GM18858 (cell line): ENCODE measurements around the gene MLIP.

Experiments
- ATAC-seq: cut with Tn5 transposase; IDR thresholded peaks from one replicate; pipeline ENCODE4 v1.9.1; 2021; ENCODE audit not compliant: unreplicated experiment

The MLIP gene

GRCh38 chr6:54096811-54097210 lies 14.4 kb upstream of the MLIP start:
- no peak for ATAC-seq

- ATAC-seq = no peak
These were observed 13.5 kb upstream of the MLIP start for GRCh38 chr6:54097753-54098152.

GRCh38 chr6:54098450-54099044 lies 12.7 kb upstream of the MLIP start:
- no peak for ATAC-seq

- no peak for ATAC-seq
These were observed 12.0 kb upstream of the MLIP start for GRCh38 chr6:54099225-54099624.

GRCh38 chr6:54100411-54101006 lies 10.7 kb upstream of the MLIP start:
- peak; percentile 81 for ATAC-seq

- ATAC-seq = no peak
These were observed 9.0 kb upstream of the MLIP start for GRCh38 chr6:54102238-54102637.

GRCh38 chr6:54103497-54103896 lies 7.7 kb upstream of the MLIP start:
- ATAC-seq = no peak

GRCh38 chr6:54106727-54107126 lies 4.5 kb upstream of the MLIP start:
- ATAC-seq = no peak

- ATAC-seq = no peak
These were observed 3.7 kb upstream of the MLIP start for GRCh38 chr6:54107470-54108090.

GRCh38 chr6:54108271-54108670 lies 3.0 kb upstream of the MLIP start:
- ATAC-seq = no peak

- no peak for ATAC-seq
These were observed 1.7 kb upstream of the MLIP start for GRCh38 chr6:54109586-54109985.

GRCh38 chr6:54112151-54112650 lies 958 bp downstream of the MLIP start:
- no peak for ATAC-seq

GRCh38 chr6:54114991-54115390 lies 3.7 kb downstream of the MLIP start:
- ATAC-seq = no peak

- no peak for ATAC-seq
These were observed 4.7 kb downstream of the MLIP start for GRCh38 chr6:54115966-54116365.

- ATAC-seq = no peak
These were observed 6.9 kb downstream of the MLIP start for GRCh38 chr6:54118117-54118516.

- no peak for ATAC-seq
These were observed 14.2 kb downstream of the MLIP start for GRCh38 chr6:54125493-54125892.

- no peak for ATAC-seq
These were observed 18.9 kb downstream of the MLIP start for GRCh38 chr6:54130179-54130578.

GRCh38 chr6:54132587-54132986 lies 21.3 kb downstream of the MLIP start:
- ATAC-seq = no peak

- ATAC-seq = no peak
These were observed 21.9 kb downstream of the MLIP start for GRCh38 chr6:54133186-54133585.

- ATAC-seq = no peak
These were observed 23.7 kb downstream of the MLIP start for GRCh38 chr6:54134935-54135334.

GRCh38 chr6:54135665-54136369 lies 24.6 kb downstream of the MLIP start:
- ATAC-seq = no peak

- no peak for ATAC-seq
These were observed 27.6 kb downstream of the MLIP start for GRCh38 chr6:54138795-54139194.
